Measurements from ENCODE around the gene FAM78B. TPM values are rescaled to one million over a fixed set of nuclear protein-coding genes. Genes with fewer than 3 reads are reported as not detected.

The FAM78B gene
- total and polyA plus RNA-seq, 11 donors, result 1.2 to 9.4 (median 2.7) TPM

GRCh38 chr1:166189126-166189525 is 22.3 kb upstream of the FAM78B start:
- Histone ChIP-seq H3K27me3 (peaks cover 0 to 9% (median 0%) of the 10 kb centered on the region in 9 donors), H3K9me3 (no peaks in the 10 kb centered on the region), H3K4me1 (no peaks in the 10 kb centered on the region), H3K4me3 (no peak overlapping the region), H3K27ac (no peak overlapping the region), H3K36me3 (no peaks in the 10 kb centered on the region)
- TF ChIP-seq POLR2A (IDR thresholded peaks at IDR 0.05), result no peak
- no peak for DNase-seq
- intact Hi-C loops (cut with DNase I), result loop anchor here in 1 of 10 donors (10.0 kb wide), 1 partner anchor 254 kb away; no protein-coding TSS in a partner anchor
- ATAC-seq, result no peak
- 32 to 40% (median 34%) methylated on average over 2 of the region's 2 CpGs for WGBS, 4 donors

- Histone ChIP-seq H3K4me1 (no peaks in the 10 kb centered on the region), H3K27me3 (peaks cover 0 to 4% (median 0%) of the 10 kb centered on the region in 9 donors), H3K4me3 (no peak overlapping the region), H3K27ac (no peak overlapping the region), H3K36me3 (no peaks in the 10 kb centered on the region), H3K9me3 (no peaks in the 10 kb centered on the region)
- ATAC-seq, result no peak
- 65 to 76% (median 74%) methylated on average over 4 of the region's 4 CpGs for WGBS, 4 donors
- no peak for TF ChIP-seq POLR2A (IDR thresholded peaks at IDR 0.05)
- TF ChIP-seq CTCF (IDR thresholded peaks at IDR 0.05), result no peak
- no peak for DNase-seq
- intact Hi-C loops (cut with DNase I), result loop anchor here in 1 of 10 donors (10.0 kb wide), 1 partner anchor 251 kb away; no protein-coding TSS in a partner anchor
These were observed 18.7 kb upstream of the FAM78B start for GRCh38 chr1:166185526-166185925.

GRCh38 chr1:166184897-166185296 is 18.1 kb upstream of the FAM78B start:
- TF ChIP-seq CTCF (IDR thresholded peaks at IDR 0.05) (no peak), POLR2A (IDR thresholded peaks at IDR 0.05) (no peak)
- ATAC-seq, result no peak
- intact Hi-C loops (cut with DNase I), result loop anchor here in 1 of 10 donors (10.0 kb wide), 1 partner anchor 250 kb away; no protein-coding TSS in a partner anchor
- 63 to 69% (median 68%) methylated on average over 6 of the region's 6 CpGs for WGBS, 4 donors
- Histone ChIP-seq H3K36me3 (no peaks in the 10 kb centered on the region), H3K4me3 (no peak overlapping the region), H3K4me1 (no peaks in the 10 kb centered on the region), H3K27me3 (peaks cover 0 to 4% (median 0%) of the 10 kb centered on the region in 9 donors), H3K27ac (no peak overlapping the region), H3K9me3 (no peaks in the 10 kb centered on the region)
- no peak for DNase-seq

GRCh38 chr1:166184012-166184411 is 17.2 kb upstream of the FAM78B start:
- no peaks in the 10 kb centered on the region for H3K9me3 ChIP-seq
- no peaks in the 10 kb centered on the region for H3K4me1 ChIP-seq
- H3K27ac ChIP-seq, result no peak overlapping the region
- DNase-seq (no peak), ATAC-seq (no peak)
- no peak overlapping the region for H3K4me3 ChIP-seq
- intact Hi-C loops (cut with DNase I), result loop anchor here in 1 of 10 donors (10.0 kb wide), 1 partner anchor 249 kb away; no protein-coding TSS in a partner anchor
- no peaks in the 10 kb centered on the region for H3K36me3 ChIP-seq
- peaks cover 0 to 4% (median 0%) of the 10 kb centered on the region in 9 donors for H3K27me3 ChIP-seq
- TF ChIP-seq CTCF (IDR thresholded peaks at IDR 0.05) (no peak), POLR2A (IDR thresholded peaks at IDR 0.05) (no peak)
- 52 to 78% (median 70%) methylated on average over 1 of the region's 1 CpG for WGBS, 4 donors

GRCh38 chr1:166182281-166182680 is 15.5 kb upstream of the FAM78B start:
- TF ChIP-seq POLR2A (IDR thresholded peaks at IDR 0.05) (no peak), CTCF (IDR thresholded peaks at IDR 0.05) (no peak)
- no peak for ATAC-seq
- 63 to 74% (median 69%) methylated on average over 2 of the region's 2 CpGs for WGBS, 4 donors

More at GRCh38 chr1:166182281-166182680, 15.5 kb upstream of the FAM78B start:
- H3K27me3 ChIP-seq, result peaks cover 0 to 8% (median 0%) of the 10 kb centered on the region in 9 donors
- intact Hi-C loops (cut with DNase I), result loop anchor here in 1 of 10 donors (10.0 kb wide), 1 partner anchor 247 kb away; no protein-coding TSS in a partner anchor
- no peaks in the 10 kb centered on the region for H3K36me3 ChIP-seq
- no peak overlapping the region for H3K4me3 ChIP-seq
- H3K4me1 ChIP-seq, result no peaks in the 10 kb centered on the region
- no peak overlapping the region for H3K27ac ChIP-seq
- no peak for DNase-seq
- no peaks in the 10 kb centered on the region for H3K9me3 ChIP-seq

Measured in heart left ventricle (tissue), 16 donors.